Middle frontal gyrus (tissue), 1 donor: ENCODE measurements around the gene LRRC38.
"Not testable (repeated sequence)": the region's sequence is repeated elsewhere in the genome, so short reads cannot be mapped to it uniquely, and the experiment has no call there.

Experiments
- DNase-seq: peaks from one replicate; pipeline ENCODE4 v3.0.0-alpha.2; 2015; ENCODE audit warnings: low spot score; ENCODE audit errors: extremely low spot score

Gene LRRC38

GRCh38 chr1:13513895-13514546, at the start of gene LRRC38:
Gene LRRC38, minus strand, starts transcription at chr1:13514003. Its CDS starts 410 bp downstream, at chr1:13513593.
- no peak for DNase-seq

GRCh38 chr1:13562981-13563380, 49.2 kb upstream of the LRRC38 start:
- DNase-seq = not testable (repeated sequence)

GRCh38 chr1:13560541-13560940, 46.7 kb upstream of the LRRC38 start:
- DNase-seq = no peak

GRCh38 chr1:13556224-13556764, 42.5 kb upstream of the LRRC38 start:
- DNase-seq = no peak

- DNase-seq = no peak
Measured at GRCh38 chr1:13554798-13555197, 41.0 kb upstream of the LRRC38 start.

- no peak for DNase-seq
Measured at GRCh38 chr1:13550663-13551062, 36.9 kb upstream of the LRRC38 start.

- DNase-seq = no peak
Measured at GRCh38 chr1:13549521-13549920, 35.7 kb upstream of the LRRC38 start.

GRCh38 chr1:13549021-13549420, 35.2 kb upstream of the LRRC38 start:
- DNase-seq = no peak

- DNase-seq = no peak
Measured at GRCh38 chr1:13548281-13548680, 34.5 kb upstream of the LRRC38 start.

GRCh38 chr1:13546791-13547190, 33.0 kb upstream of the LRRC38 start:
- DNase-seq = no peak

GRCh38 chr1:13544221-13544556, 30.4 kb upstream of the LRRC38 start:
- no peak for DNase-seq

GRCh38 chr1:13543451-13544220, 29.8 kb upstream of the LRRC38 start:
- DNase-seq = peak; percentile 15

- no peak for DNase-seq
Measured at GRCh38 chr1:13541435-13542215, 27.8 kb upstream of the LRRC38 start.

- DNase-seq = no peak
Measured at GRCh38 chr1:13540866-13541265, 27.1 kb upstream of the LRRC38 start.

GRCh38 chr1:13539683-13540082, 25.9 kb upstream of the LRRC38 start:
- DNase-seq = no peak

GRCh38 chr1:13538832-13539231, 25.0 kb upstream of the LRRC38 start:
- no peak for DNase-seq

GRCh38 chr1:13536571-13536970, 22.8 kb upstream of the LRRC38 start:
- DNase-seq = no peak

GRCh38 chr1:13535227-13535626, 21.4 kb upstream of the LRRC38 start:
- no peak for DNase-seq

- DNase-seq = no peak
Measured at GRCh38 chr1:13528320-13528719, 14.5 kb upstream of the LRRC38 start.

GRCh38 chr1:13523780-13524477, 10.1 kb upstream of the LRRC38 start:
- DNase-seq = no peak

- no peak for DNase-seq
Measured at GRCh38 chr1:13520985-13521384, 7.2 kb upstream of the LRRC38 start.
